CD8-positive, alpha-beta memory T cell (primary cell): ENCODE results near the gene IL36B. TPM values are rescaled to one million over a fixed set of nuclear protein-coding genes. Genes with fewer than 3 reads are reported as not detected.
"Not testable (repeated sequence)": the region's sequence is repeated elsewhere in the genome, so short reads cannot be mapped to it uniquely, and the experiment has no call there.

Experiments
- CTCF ChIA-PET: fragments of 350-600 bp; sonication (Branson Sonifier 250); formaldehyde crosslinking; loops from one replicate; lab custom pipeline; 2021; ENCODE audit warnings: antibody characterized with exemption; lab: Charles Lee
- POLR2A ChIA-PET: fragments of 350-600 bp; sonication (Branson Sonifier 250); formaldehyde crosslinking; loops from one replicate; lab custom pipeline; 2021; ENCODE audit warnings: antibody characterized with exemption; lab: Charles Lee
- DNase-seq, 5 donors: peaks; one replicate each; pipeline versions ENCODE4 v3.0.0 to v3.0.0-alpha.2; 2020 to 2022; ENCODE audit warnings: mixed read lengths in 1 of 5
- H3K27ac ChIP-seq: one replicate; pipeline ENCODE4 v1.7.0; 2013; ENCODE audit warnings: low read depth, mild to moderate bottlenecking, low read length, moderate library complexity
- H3K27me3 ChIP-seq: 2 replicates; pipeline ENCODE4 v1.7.0; 2013; ENCODE audit warnings: low read length, mild to moderate bottlenecking; ENCODE audit not compliant: insufficient read depth, poor library complexity, severe bottlenecking
- H3K36me3 ChIP-seq: 2 replicates; pipeline ENCODE4 v1.7.0; 2013; ENCODE audit warnings: mild to moderate bottlenecking, low read length, moderate library complexity; ENCODE audit not compliant: insufficient read depth
- H3K4me1 ChIP-seq: 2 replicates; pipeline ENCODE4 v1.7.0; 2013; ENCODE audit warnings: mild to moderate bottlenecking, low read length, moderate library complexity; ENCODE audit not compliant: insufficient read depth
- H3K4me3 ChIP-seq: 2 replicates; pipeline ENCODE4 v1.7.0; 2013; ENCODE audit warnings: mild to moderate bottlenecking, low read length
- H3K9me3 ChIP-seq: 2 replicates; pipeline ENCODE4 v1.7.0; 2013; ENCODE audit warnings: mild to moderate bottlenecking, low read length
- H3K27ac Mint-ChIP-seq, 8 donors: one replicate each; pipeline ENCODE4 v1.8.0; 2020 to 2021; ENCODE audit warnings: mixed read lengths in 8 of 8, mild to moderate bottlenecking in 6 of 8, inconsistent platforms in 3 of 8, moderate library complexity in 3 of 8
- H3K27me3 Mint-ChIP-seq, 2 donors: one replicate each; pipeline ENCODE4 v1.8.0; 2020 to 2021; ENCODE audit warnings: mixed read lengths in 2 of 2, mild to moderate bottlenecking in 1 of 2, moderate library complexity in 1 of 2
- H3K36me3 Mint-ChIP-seq, 3 donors: one replicate each; pipeline ENCODE4 v1.8.0; 2020 to 2021; ENCODE audit warnings: mixed read lengths in 3 of 3, inconsistent platforms in 1 of 3, mild to moderate bottlenecking in 1 of 3
- H3K4me1 Mint-ChIP-seq, 3 donors: one replicate each; pipeline ENCODE4 v1.8.0; 2020 to 2021; ENCODE audit warnings: mixed read lengths in 3 of 3, inconsistent platforms in 1 of 3, mild to moderate bottlenecking in 1 of 3
- H3K4me3 Mint-ChIP-seq, 7 donors: one replicate each; pipeline ENCODE4 v1.8.0; 2020 to 2021; ENCODE audit warnings: mixed read lengths in 7 of 7, mild to moderate bottlenecking in 6 of 7, moderate library complexity in 4 of 7, inconsistent platforms in 2 of 7
- H3K9me3 Mint-ChIP-seq, 5 donors: one replicate each; pipeline ENCODE4 v1.8.0; 2020 to 2022; ENCODE audit warnings: mixed read lengths in 5 of 5, mild to moderate bottlenecking in 3 of 5, moderate library complexity in 2 of 5, inconsistent platforms in 1 of 5
- polyA plus RNA-seq: library from polyadenylated mRNA; unstranded; fragments of 300-500 nt; fragmentation: Illumina TruSeq; gene quantifications from one replicate; pipeline ENCODE4 v1.2.3, GENCODE V29; 2021
- total RNA-seq, 2 experiments: library from RNA; stranded (reverse); gene quantifications; one replicate each; pipeline ENCODE4 v1.2.3, GENCODE V29; 2021

The IL36B gene
- total RNA-seq: not detected
- polyA plus RNA-seq: not detected

GRCh38 chr2:113052396-113052917 lies at the start of gene IL36B:
Gene IL36B (minus strand): TSS chr2:113052867.
- H3K27me3 Mint-ChIP-seq: peaks cover 9 to 19% of the 10 kb centered on the region in 2 donors
- DNase-seq: no peak
- H3K27ac ChIP-seq: no peak within 1 kb of the TSS
- no peaks in the 10 kb centered on the region for H3K4me1 ChIP-seq
- H3K27me3 ChIP-seq: no peaks in the 10 kb centered on the region
- peaks cover 4% of the 10 kb centered on the region for H3K9me3 ChIP-seq
- no peak within 1 kb of the TSS for H3K27ac Mint-ChIP-seq
- H3K4me3 ChIP-seq: no peak within 1 kb of the TSS
- peaks cover 0 to 3% (median 0%) of the 10 kb centered on the region in 3 donors for H3K36me3 Mint-ChIP-seq
- ChIA-PET CTCF (no interaction called here), POLR2A (no interaction called here)
- H3K36me3 ChIP-seq: no peaks in the 10 kb centered on the region
- H3K4me1 Mint-ChIP-seq: peaks cover 2 to 8% (median 4%) of the 10 kb centered on the region in 3 donors
- H3K9me3 Mint-ChIP-seq: peaks cover 0 to 14% (median 11%) of the 10 kb centered on the region in 5 donors
- H3K4me3 Mint-ChIP-seq: no peak within 1 kb of the TSS

- H3K9me3 Mint-ChIP-seq: peaks cover 0 to 7% (median 0%) of the 10 kb centered on the region in 5 donors
- Histone ChIP-seq H3K4me3 (no peak overlapping the region), H3K4me1 (peaks cover 5% of the 10 kb centered on the region), H3K36me3 (no peaks in the 10 kb centered on the region), H3K27me3 (no peaks in the 10 kb centered on the region), H3K9me3 (no peaks in the 10 kb centered on the region), H3K27ac (no peak overlapping the region)
- H3K27ac Mint-ChIP-seq: no peak overlapping the region
- H3K27me3 Mint-ChIP-seq: peaks cover 0 to 4% of the 10 kb centered on the region in 2 donors
- no peak overlapping the region for H3K4me3 Mint-ChIP-seq
- POLR2A ChIA-PET: no interaction called here
- peaks cover 0 to 9% (median 1%) of the 10 kb centered on the region in 3 donors for H3K36me3 Mint-ChIP-seq
- peaks cover 11 to 12% (median 12%) of the 10 kb centered on the region in 3 donors for H3K4me1 Mint-ChIP-seq
- DNase-seq: no peak
- CTCF ChIA-PET: no interaction called here
Observed at GRCh38 chr2:113102133-113102532, 49.5 kb upstream of the IL36B start.

GRCh38 chr2:113098532-113098931 lies 45.9 kb upstream of the IL36B start:
- peaks cover 11 to 12% (median 12%) of the 10 kb centered on the region in 3 donors for H3K4me1 Mint-ChIP-seq
- H3K9me3 Mint-ChIP-seq: peaks cover 0 to 17% (median 4%) of the 10 kb centered on the region in 5 donors
- Histone ChIP-seq H3K36me3 (no peaks in the 10 kb centered on the region), H3K27ac (no peak overlapping the region), H3K4me1 (peaks cover 5% of the 10 kb centered on the region), H3K27me3 (no peaks in the 10 kb centered on the region), H3K4me3 (peak overlapping the region; percentile 32), H3K9me3 (no peaks in the 10 kb centered on the region)
- peaks cover 6 to 14% of the 10 kb centered on the region in 2 donors for H3K27me3 Mint-ChIP-seq
- peaks cover 0 to 9% (median 0%) of the 10 kb centered on the region in 3 donors for H3K36me3 Mint-ChIP-seq
- peak overlapping the region in 4 of 8 donors; percentile 8 to 64 (median 29) for H3K27ac Mint-ChIP-seq
- no peak for DNase-seq
- peak overlapping the region in 5 of 7 donors; percentile 6 to 70 (median 66) for H3K4me3 Mint-ChIP-seq
- POLR2A ChIA-PET: no interaction called here
- CTCF ChIA-PET: no interaction called here

- H3K9me3 ChIP-seq: no peaks in the 10 kb centered on the region
- peak overlapping the region in 7 of 8 donors; percentile 8 to 65 (median 23) for H3K27ac Mint-ChIP-seq
- ChIA-PET POLR2A (no interaction called here), CTCF (no interaction called here)
- peak in 1 of 5 donors; percentile 28 for DNase-seq
- peak overlapping the region; percentile 32 for H3K4me3 ChIP-seq
- H3K36me3 Mint-ChIP-seq: peaks cover 0 to 9% (median 0%) of the 10 kb centered on the region in 3 donors
- H3K9me3 Mint-ChIP-seq: peaks cover 0 to 17% (median 4%) of the 10 kb centered on the region in 5 donors
- peaks cover 5% of the 10 kb centered on the region for H3K4me1 ChIP-seq
- H3K4me1 Mint-ChIP-seq: peaks cover 11 to 12% (median 12%) of the 10 kb centered on the region in 3 donors
- no peak overlapping the region for H3K27ac ChIP-seq
- peaks cover 7 to 14% of the 10 kb centered on the region in 2 donors for H3K27me3 Mint-ChIP-seq
- H3K4me3 Mint-ChIP-seq: peak overlapping the region; percentile 6 to 70 (median 66)
- no peaks in the 10 kb centered on the region for H3K27me3 ChIP-seq
- H3K36me3 ChIP-seq: no peaks in the 10 kb centered on the region
Observed at GRCh38 chr2:113098041-113098440, 45.4 kb upstream of the IL36B start.

- not testable (repeated sequence) for H3K4me3 Mint-ChIP-seq, H3K27ac ChIP-seq
Observed at GRCh38 chr2:113096842-113097618, 44.4 kb upstream of the IL36B start.

GRCh38 chr2:113096306-113096705 lies 43.6 kb upstream of the IL36B start:
- H3K36me3 Mint-ChIP-seq, H3K9me3 ChIP-seq, H3K27ac Mint-ChIP-seq, H3K4me1 ChIP-seq, H3K36me3 ChIP-seq, H3K4me3 ChIP-seq, DNase-seq, POLR2A ChIA-PET, CTCF ChIA-PET, H3K27me3 ChIP-seq, H3K4me3 Mint-ChIP-seq, H3K27ac ChIP-seq: not testable (repeated sequence)
- Mint-ChIP-seq H3K27me3 (peaks cover 7 to 14% of the 10 kb centered on the region in 2 donors), H3K4me1 (peaks cover 11 to 12% (median 12%) of the 10 kb centered on the region in 3 donors), H3K9me3 (peaks cover 0 to 16% (median 4%) of the 10 kb centered on the region in 5 donors)

More at GRCh38 chr2:113096842-113097618, 44.4 kb upstream of the IL36B start:
- CTCF ChIA-PET, H3K36me3 Mint-ChIP-seq, DNase-seq, POLR2A ChIA-PET, H3K27me3 ChIP-seq, H3K4me1 ChIP-seq, H3K4me3 ChIP-seq, H3K36me3 ChIP-seq, H3K9me3 ChIP-seq: not testable (repeated sequence)
- Mint-ChIP-seq H3K27me3 (peaks cover 7 to 14% of the 10 kb centered on the region in 2 donors), H3K27ac (peak overlapping the region in 1 of 8 donors; percentile 35), H3K9me3 (peaks cover 0 to 17% (median 4%) of the 10 kb centered on the region in 5 donors), H3K4me1 (peaks cover 11 to 12% (median 12%) of the 10 kb centered on the region in 3 donors)

GRCh38 chr2:113093613-113093977 lies 40.9 kb upstream of the IL36B start:
- Histone ChIP-seq H3K36me3 (no peaks in the 10 kb centered on the region), H3K9me3 (no peaks in the 10 kb centered on the region), H3K4me1 (peaks cover 5% of the 10 kb centered on the region), H3K27me3 (no peaks in the 10 kb centered on the region), H3K4me3 (no peak overlapping the region), H3K27ac (no peak overlapping the region)
- CTCF ChIA-PET: interaction anchor here (1.0 kb wide), 1 partner anchor 45 kb away, joined by 3 read pairs; no protein-coding TSS in a partner anchor
- H3K4me1 Mint-ChIP-seq: peaks cover 11 to 12% (median 12%) of the 10 kb centered on the region in 3 donors
- peaks cover 7 to 14% of the 10 kb centered on the region in 2 donors for H3K27me3 Mint-ChIP-seq
- POLR2A ChIA-PET: no interaction called here
- H3K36me3 Mint-ChIP-seq: no peaks in the 10 kb centered on the region
- H3K4me3 Mint-ChIP-seq: no peak overlapping the region
- no peak for DNase-seq
- peaks cover 0 to 16% (median 4%) of the 10 kb centered on the region in 5 donors for H3K9me3 Mint-ChIP-seq
- no peak overlapping the region for H3K27ac Mint-ChIP-seq
